SU-DHL-6 (cell line): ENCODE results near the gene ELMO2.

ENCODE experiments used
- CTCF ChIP-seq: fragments of 200-600 bp; sonication (generic); IDR thresholded peaks from one replicate; pipeline ENCODE4 v1.5.1; 2017; ENCODE audit warnings: antibody characterized with exemption, mild to moderate bottlenecking, low read length, moderate library complexity; ENCODE audit not compliant: insufficient read depth, poor library complexity, severe bottlenecking
- EZH2phosphoT487 ChIP-seq: fragments of 200-600 bp; sonication (generic), shearing (Covaris generic); conservative IDR thresholded peaks from 2 replicates; pipeline ENCODE4 v1.6.1; 2018; ENCODE audit warnings: mild to moderate bottlenecking, antibody characterized with exemption, low read length, moderate library complexity, mixed read lengths

DNA sequence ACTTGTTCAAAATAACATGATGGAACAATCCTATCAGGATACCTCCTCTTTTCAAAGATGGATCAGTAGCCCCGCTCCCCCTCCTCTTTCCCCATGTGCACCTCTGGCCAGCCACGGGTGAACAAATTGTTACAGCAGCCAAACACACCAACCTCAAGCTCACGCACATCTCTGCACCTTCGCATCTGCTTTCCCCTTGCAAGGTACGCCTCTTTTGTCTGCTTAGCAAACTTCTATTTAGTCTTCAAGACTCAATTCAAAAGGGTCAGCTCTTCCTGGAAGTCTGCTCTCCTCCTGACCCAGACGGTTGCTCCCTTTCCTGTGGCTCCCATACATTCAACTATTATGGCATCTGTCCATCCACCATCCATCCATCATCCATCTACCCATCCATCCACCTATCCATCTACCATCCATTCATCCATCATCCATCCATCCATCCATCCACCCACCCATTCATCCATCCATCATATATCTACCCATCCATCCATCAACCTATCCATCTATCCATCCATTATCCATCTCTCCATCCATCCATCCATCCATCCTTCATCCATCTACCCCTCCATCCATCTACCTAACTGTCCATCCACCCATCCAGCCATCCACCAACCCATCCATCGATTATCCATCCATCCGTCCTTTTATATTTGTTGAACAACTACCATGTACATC is 61.8 kb downstream of the ELMO2 start:
- TF ChIP-seq CTCF (no peak), EZH2phosphoT487 (no peak)
